SK-N-DZ (cell line): ENCODE measurements around the gene TSGA10IP.
"Not testable (repeated sequence)": the region's sequence is repeated elsewhere in the genome, so short reads cannot be mapped to it uniquely, and the experiment has no call there.

Experiments
- DNase-seq: peaks from one replicate; pipeline ENCODE4 v3.0.0-alpha.2; 2015; ENCODE audit warnings: low spot score

The TSGA10IP gene

GRCh38 chr11:65945941-65946558 is 770 bp downstream of the TSGA10IP start:
- no peak for DNase-seq

GRCh38 chr11:65946655-65947054 is 1.4 kb downstream of the TSGA10IP start:
- no peak for DNase-seq

GRCh38 chr11:65947133-65947532 is 1.9 kb downstream of the TSGA10IP start:
- peak; percentile 41 for DNase-seq

GRCh38 chr11:65947603-65948125 is 2.4 kb downstream of the TSGA10IP start:
- no peak for DNase-seq

- DNase-seq: not testable (repeated sequence)
These were observed 5.4 kb downstream of the TSGA10IP start for GRCh38 chr11:65950711-65951110.

- not testable (repeated sequence) for DNase-seq
These were observed 6.4 kb downstream of the TSGA10IP start for GRCh38 chr11:65951641-65952040.

- DNase-seq: no peak
These were observed 6.8 kb downstream of the TSGA10IP start for GRCh38 chr11:65952052-65952521.

- DNase-seq: peak; percentile 47
These were observed 8.2 kb downstream of the TSGA10IP start for GRCh38 chr11:65953471-65953870.

- DNase-seq: no peak
These were observed 9.5 kb downstream of the TSGA10IP start for GRCh38 chr11:65954771-65955170.

GRCh38 chr11:65958291-65958690 is 13.0 kb downstream of the TSGA10IP start:
- no peak for DNase-seq

GRCh38 chr11:65958774-65959420 is 13.6 kb downstream of the TSGA10IP start:
- DNase-seq: no peak

GRCh38 chr11:65960824-65961266 is 15.6 kb downstream of the TSGA10IP start:
- no peak for DNase-seq

- peak; percentile 99 for DNase-seq
These were observed 16.2 kb downstream of the TSGA10IP start, which contains the start of gene SART1 for GRCh38 chr11:65961267-65962140. Gene SART1, plus strand, starts transcription at chr11:65961734. Its CDS starts 47 bp downstream, at chr11:65961781.

GRCh38 chr11:65962141-65962564 is 16.9 kb downstream of the TSGA10IP start:
- DNase-seq: no peak

GRCh38 chr11:65964906-65965305 is 19.6 kb downstream of the TSGA10IP start:
- no peak for DNase-seq

GRCh38 chr11:65965986-65966762 is 20.9 kb downstream of the TSGA10IP start:
- no peak for DNase-seq

GRCh38 chr11:65967329-65967934 is 22.2 kb downstream of the TSGA10IP start:
- DNase-seq: no peak

- no peak for DNase-seq
These were observed 23.6 kb downstream of the TSGA10IP start for GRCh38 chr11:65968600-65969482.

- DNase-seq: no peak
These were observed 26.8 kb downstream of the TSGA10IP start for GRCh38 chr11:65972116-65972515.
